Measurements from ENCODE around the gene CFAP46. TPM values are rescaled to one million over a fixed set of nuclear protein-coding genes. Genes with fewer than 3 reads are reported as not detected.

The CFAP46 gene
- total RNA-seq, 2 experiments from 2014 or later = not detected

DNA sequence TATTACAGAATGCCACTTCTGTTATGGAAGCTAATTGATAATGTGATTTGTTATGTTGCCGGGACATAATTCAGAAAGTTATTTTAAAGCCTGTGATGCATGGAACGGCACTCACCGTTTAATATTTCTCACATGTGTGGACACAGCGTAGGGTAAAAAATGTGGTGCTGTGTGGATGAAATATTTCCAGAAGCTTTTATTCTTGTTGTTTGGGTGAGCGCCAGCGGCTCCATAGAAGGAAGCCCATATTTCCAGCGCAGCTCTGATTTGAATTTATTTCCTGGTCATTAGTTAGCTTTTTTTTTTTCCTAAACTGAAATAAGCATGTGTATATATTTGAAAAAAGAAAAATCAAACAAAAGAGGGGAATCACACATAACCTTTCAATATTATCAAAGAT is 136.3 kb downstream of the CFAP46 start:
- Histone ChIP-seq H3K9me3 (ENCODE audit: control insufficient read depth in 1 of 2, insufficient read depth in 1 of 2, low read length in 2 of 2) (peaks cover 0 to 24% of the 10 kb centered on the region in 2 experiments), H3K27ac (ENCODE audit: low read depth in 1 of 2, low read length in 2 of 2) (no peak overlapping the region), H3K4me1 (ENCODE audit: insufficient read depth, low read length) (no peaks in the 10 kb centered on the region), H3K36me3 (ENCODE audit: insufficient read depth, low read length) (no peaks in the 10 kb centered on the region), H3K4me3 (ENCODE audit: low read length) (no peak overlapping the region), H3K27me3 (ENCODE audit: control insufficient read depth in 1 of 2, insufficient read depth in 2 of 2, low read length in 2 of 2) (no peaks in the 10 kb centered on the region)
- no peaks in the 10 kb centered on the region for H3K9me3 Mint-ChIP-seq
- CTCF ChIA-PET = interaction anchor here (0.6 kb wide), 1 partner anchor 135 kb away, joined by 4 read pairs; no protein-coding TSS in a partner anchor
- DNase-seq = no peak
- no peaks in the 10 kb centered on the region for H3K36me3 Mint-ChIP-seq (ENCODE audit: low read depth)
- intact Hi-C loops (cut with DNase I, micrococcal nuclease) = no loop called here
- H3K27ac Mint-ChIP-seq = no peak overlapping the region
- no peaks in the 10 kb centered on the region for H3K27me3 Mint-ChIP-seq
- no peaks in the 10 kb centered on the region for H3K4me1 Mint-ChIP-seq (ENCODE audit: low read depth)
- POLR2A ChIA-PET = no interaction called here
- H3K4me3 Mint-ChIP-seq = no peak overlapping the region
- no peak for ATAC-seq (ENCODE audit: poor library complexity)
- TF ChIP-seq, protein P1, sequence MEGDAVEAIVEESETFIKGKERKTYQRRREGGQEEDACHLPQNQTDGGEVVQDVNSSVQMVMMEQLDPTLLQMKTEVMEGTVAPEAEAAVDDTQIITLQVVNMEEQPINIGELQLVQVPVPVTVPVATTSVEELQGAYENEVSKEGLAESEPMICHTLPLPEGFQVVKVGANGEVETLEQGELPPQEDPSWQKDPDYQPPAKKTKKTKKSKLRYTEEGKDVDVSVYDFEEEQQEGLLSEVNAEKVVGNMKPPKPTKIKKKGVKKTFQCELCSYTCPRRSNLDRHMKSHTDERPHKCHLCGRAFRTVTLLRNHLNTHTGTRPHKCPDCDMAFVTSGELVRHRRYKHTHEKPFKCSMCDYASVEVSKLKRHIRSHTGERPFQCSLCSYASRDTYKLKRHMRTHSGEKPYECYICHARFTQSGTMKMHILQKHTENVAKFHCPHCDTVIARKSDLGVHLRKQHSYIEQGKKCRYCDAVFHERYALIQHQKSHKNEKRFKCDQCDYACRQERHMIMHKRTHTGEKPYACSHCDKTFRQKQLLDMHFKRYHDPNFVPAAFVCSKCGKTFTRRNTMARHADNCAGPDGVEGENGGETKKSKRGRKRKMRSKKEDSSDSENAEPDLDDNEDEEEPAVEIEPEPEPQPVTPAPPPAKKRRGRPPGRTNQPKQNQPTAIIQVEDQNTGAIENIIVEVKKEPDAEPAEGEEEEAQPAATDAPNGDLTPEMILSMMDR (IDR thresholded peaks at IDR 0.05) = no peak

DNA sequence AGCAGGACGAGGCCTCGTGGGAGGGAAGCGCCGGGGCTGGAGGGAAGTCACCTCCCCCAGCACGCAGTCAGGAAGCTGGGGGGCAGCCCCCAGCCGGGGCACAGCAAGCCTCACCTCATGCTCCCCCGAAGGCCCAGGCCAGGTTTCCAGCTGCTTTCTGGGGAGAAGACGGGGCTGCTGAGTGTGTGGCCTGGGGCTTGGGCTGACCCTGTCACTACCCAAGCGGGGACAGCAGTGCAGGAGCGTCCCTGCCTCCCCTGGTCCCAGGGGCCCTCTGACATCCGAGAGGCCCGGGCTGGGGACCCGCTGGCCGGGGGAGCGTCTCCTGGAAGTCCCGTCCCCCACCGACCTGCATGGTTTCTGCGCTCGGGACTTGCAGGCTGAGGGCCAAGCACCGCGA is 136.8 kb downstream of the CFAP46 start:
- ChIA-PET CTCF (interaction anchor here (0.6 kb wide), 1 partner anchor 135 kb away, joined by 4 read pairs; no protein-coding TSS in a partner anchor), POLR2A (no interaction called here)
- TF ChIP-seq, protein P1 (IDR thresholded peaks at IDR 0.05) = no peak
- Histone ChIP-seq H3K27me3 (ENCODE audit: control insufficient read depth in 1 of 2, insufficient read depth in 2 of 2, low read length in 2 of 2) (no peaks in the 10 kb centered on the region), H3K4me3 (ENCODE audit: low read length) (no peak overlapping the region), H3K27ac (ENCODE audit: low read depth in 1 of 2, low read length in 2 of 2) (no peak overlapping the region), H3K9me3 (ENCODE audit: control insufficient read depth in 1 of 2, insufficient read depth in 1 of 2, low read length in 2 of 2) (peaks cover 0 to 24% of the 10 kb centered on the region in 2 experiments), H3K36me3 (ENCODE audit: insufficient read depth, low read length) (no peaks in the 10 kb centered on the region), H3K4me1 (ENCODE audit: insufficient read depth, low read length) (no peaks in the 10 kb centered on the region)
- Mint-ChIP-seq H3K9me3 (no peaks in the 10 kb centered on the region), H3K27ac (no peak overlapping the region), H3K36me3 (ENCODE audit: low read depth) (no peaks in the 10 kb centered on the region), H3K27me3 (no peaks in the 10 kb centered on the region), H3K4me3 (no peak overlapping the region), H3K4me1 (ENCODE audit: low read depth) (no peaks in the 10 kb centered on the region)
- DNase-seq (no peak), ATAC-seq (ENCODE audit: poor library complexity) (no peak)
- intact Hi-C loops (cut with DNase I, micrococcal nuclease) = no loop called here

DNA sequence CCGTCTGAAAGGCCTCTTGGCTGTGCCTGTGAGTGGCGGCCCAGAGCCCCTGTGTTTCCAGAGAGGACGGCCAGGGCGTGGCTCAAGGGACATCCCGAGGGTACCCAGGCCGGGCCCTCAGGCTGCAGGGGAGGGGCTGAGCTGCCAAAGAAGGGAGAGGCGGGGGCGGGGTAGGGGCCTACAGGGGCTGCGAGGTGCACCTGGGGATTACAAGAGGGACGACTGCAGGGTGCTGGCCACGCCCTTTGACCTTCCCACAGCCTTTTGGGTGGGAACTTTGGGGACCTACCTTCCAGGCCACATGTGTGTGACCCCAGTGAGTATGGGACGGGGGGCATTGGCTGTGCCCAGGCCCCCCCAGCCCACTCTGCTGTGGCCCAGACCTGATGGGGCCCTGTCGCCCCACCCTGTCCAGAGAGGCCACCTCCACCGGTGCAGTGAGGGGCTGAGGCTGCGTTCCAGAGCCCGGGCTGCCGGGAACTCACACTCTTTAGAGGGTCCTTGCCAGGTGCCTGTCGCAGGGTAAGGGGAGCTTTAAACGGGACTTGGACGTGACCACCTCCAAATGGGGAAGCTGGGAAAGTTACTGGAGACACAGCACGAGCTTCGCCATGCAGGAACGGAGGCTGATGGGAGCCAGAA is 137.5 kb downstream of the CFAP46 start:
- ATAC-seq (ENCODE audit: poor library complexity) = no peak
- DNase-seq = no peak
- intact Hi-C loops (cut with DNase I, micrococcal nuclease) = no loop called here
- H3K27ac Mint-ChIP-seq = no peak overlapping the region
- H3K9me3 Mint-ChIP-seq = no peaks in the 10 kb centered on the region
- H3K4me3 ChIP-seq (ENCODE audit: low read length) = no peak overlapping the region
- no peak overlapping the region for H3K27ac ChIP-seq (ENCODE audit: low read depth in 1 of 2, low read length in 2 of 2)
- H3K36me3 ChIP-seq (ENCODE audit: insufficient read depth, low read length) = no peaks in the 10 kb centered on the region
- no peak overlapping the region for H3K4me3 Mint-ChIP-seq
- H3K27me3 Mint-ChIP-seq = no peaks in the 10 kb centered on the region
- no peaks in the 10 kb centered on the region for H3K36me3 Mint-ChIP-seq (ENCODE audit: low read depth)
- no peaks in the 10 kb centered on the region for H3K4me1 Mint-ChIP-seq (ENCODE audit: low read depth)
- H3K4me1 ChIP-seq (ENCODE audit: insufficient read depth, low read length) = no peaks in the 10 kb centered on the region
- peaks cover 0 to 24% of the 10 kb centered on the region in 2 experiments for H3K9me3 ChIP-seq (ENCODE audit: control insufficient read depth in 1 of 2, insufficient read depth in 1 of 2, low read length in 2 of 2)
- H3K27me3 ChIP-seq (ENCODE audit: control insufficient read depth in 1 of 2, insufficient read depth in 2 of 2, low read length in 2 of 2) = no peaks in the 10 kb centered on the region
- ChIA-PET POLR2A (no interaction called here), CTCF (no interaction called here)
- TF ChIP-seq, protein P1 (IDR thresholded peaks at IDR 0.05) = no peak
